Measurements from ENCODE around the gene SLC10A1. TPM values are rescaled to one million over a fixed set of nuclear protein-coding genes. Genes with fewer than 3 reads are reported as not detected.

Gene SLC10A1
- total and polyA plus RNA-seq, 2 of the 8 experiments (the other 6 are each of a cell fraction or from before 2014, with no cell fraction given) = not detected

- TF ChIP-seq CHD7 (IDR thresholded peaks at IDR 0.05; ENCODE audit: insufficient replicate concordance, low read length) (no peak), ZNF274 (IDR thresholded peaks at IDR 0.05; ENCODE audit: borderline replicate concordance, extremely low read depth, low read length) (no peak), EZH2 (IDR thresholded peaks at IDR 0.05; ENCODE audit: low read depth, low read length, severe bottlenecking) (no peak), HDAC2 (IDR thresholded peaks at IDR 0.05; ENCODE audit: borderline replicate concordance in 1 of 2, low read depth in 2 of 2, low read length in 2 of 2) (no peak), TBP (IDR thresholded peaks at IDR 0.05; ENCODE audit: low read depth, low read length) (no peak), POU5F1 (IDR thresholded peaks at IDR 0.05; ENCODE audit: low read depth, low read length) (no peak), BRCA1 (IDR thresholded peaks at IDR 0.05; ENCODE audit: low read depth, low read length) (no peak), GTF2F1 (IDR thresholded peaks at IDR 0.05; ENCODE audit: borderline replicate concordance, low read depth, low read length) (no peak), BACH1 (IDR thresholded peaks at IDR 0.05; ENCODE audit: low read length) (no peak)
Measured at GRCh38 chr14:69752773-69753172, 44.3 kb downstream of the SLC10A1 start (continued).

Data from H1 (cell line).